SK-N-SH (cell line): ENCODE measurements around the gene ATP2A3. TPM values are rescaled to one million over a fixed set of nuclear protein-coding genes. Genes with fewer than 3 reads are reported as not detected.

Experiments
- CTCF ChIA-PET: fragments of 300-600, 350-600 bp; formaldehyde crosslinking; extraction: SDS; loops from one replicate; lab custom pipeline; 2021; lab: Yijun Ruan, JAX
- POLR2A ChIA-PET: fragments of 350-600 bp; sonication (Branson Sonifier 250); formaldehyde crosslinking; extraction: SDS; loops from one replicate; lab custom pipeline; 2020; ENCODE audit warnings: antibody characterized with exemption, inconsistent platforms; lab: Yijun Ruan, JAX
- DNase-seq: peaks from one replicate; pipeline ENCODE4 v3.0.0; 2012
- H2AFZ ChIP-seq: fragments of 200-600 bp; sonication (generic); 2 replicates; pipeline ENCODE4 v1.8.1; 2016; ENCODE audit warnings: antibody characterized with exemption, mild to moderate bottlenecking, low read depth
- H3F3A ChIP-seq: fragments of 200-600 bp; sonication (generic); replicated peaks from 2 replicates; pipeline ENCODE3; 2016; ENCODE audit warnings: antibody characterized with exemption, mild to moderate bottlenecking; ENCODE audit not compliant: insufficient read depth
- H3K27ac ChIP-seq, 2 experiments: fragments of 200-500 bp in 1 of 2; fragments of 200-600 bp in 1 of 2; sonication (Bioruptor generic) in 1 of 2; sonication (generic), shearing (Covaris generic) in 1 of 2; 2 replicates each; pipeline versions ENCODE4 v1.5.1 to v1.6.1; 2014 to 2016; ENCODE audit warnings: low read depth in 2 of 2, inconsistent platforms in 1 of 2, low read length in 1 of 2, mild to moderate bottlenecking in 1 of 2, mixed read lengths in 1 of 2
- H3K27me3 ChIP-seq: fragments of 200-600 bp; sonication (generic), shearing (Covaris generic); 2 replicates; pipeline ENCODE4 v1.6.1; 2016; ENCODE audit warnings: mixed run types; ENCODE audit not compliant: insufficient read depth
- H3K36me3 ChIP-seq, 2 experiments: fragments of 200-500 bp in 1 of 2; fragments of 200-600 bp in 1 of 2; sonication (Bioruptor generic) in 1 of 2; sonication (generic) in 1 of 2; replicated peaks in 1 of 2; 2 replicates each; pipeline versions ENCODE3 to v1.5.1; 2014 to 2016; ENCODE audit warnings: low read length in 1 of 2, mild to moderate bottlenecking in 1 of 2; ENCODE audit not compliant: insufficient read depth in 2 of 2, control insufficient read depth in 1 of 2
- H3K4me1 ChIP-seq, 2 experiments: fragments of 200-500 bp in 1 of 2; fragments of 200-600 bp in 1 of 2; sonication (Bioruptor generic) in 1 of 2; sonication (generic), shearing (Covaris generic) in 1 of 2; 2 replicates each; pipeline versions ENCODE4 v1.5.1 to v1.6.1; 2014 to 2016; ENCODE audit warnings: low read depth in 1 of 2, low read length in 1 of 2, mixed run types in 1 of 2; ENCODE audit not compliant: insufficient read depth in 2 of 2, control insufficient read depth in 1 of 2
- H3K4me2 ChIP-seq: fragments of 200-600 bp; sonication (generic), shearing (Covaris generic); 2 replicates; pipeline ENCODE4 v1.6.1; 2017; ENCODE audit warnings: mixed run types
- H3K4me3 ChIP-seq, 2 experiments: fragments of 200-500 bp in 1 of 2; fragments of 200-600 bp in 1 of 2; sonication (Bioruptor generic) in 1 of 2; sonication (generic), shearing (Covaris generic) in 1 of 2; 2 replicates each; pipeline versions ENCODE4 v1.5.1 to v1.8.1; 2014 to 2016; ENCODE audit warnings: low read depth in 2 of 2, inconsistent platforms in 1 of 2, low read length in 1 of 2, mild to moderate bottlenecking in 1 of 2, mixed read lengths in 1 of 2, moderate library complexity in 1 of 2
- H3K79me2 ChIP-seq: fragments of 200-600 bp; sonication (generic); 2 replicates; pipeline ENCODE4 v1.8.1; 2017; ENCODE audit warnings: mild to moderate bottlenecking; ENCODE audit not compliant: insufficient read depth
- H3K9ac ChIP-seq: fragments of 200-600 bp; sonication (generic); 2 replicates; pipeline ENCODE4 v1.6.1; 2017; ENCODE audit warnings: mixed run types
- H3K9me2 ChIP-seq: fragments of 200-600 bp; sonication (generic); 2 replicates; pipeline ENCODE4 v1.6.1; 2017; ENCODE audit warnings: mixed run types
- H3K9me3 ChIP-seq: fragments of 200-600 bp; sonication (generic); 2 replicates; pipeline ENCODE4 v1.6.1; 2017; ENCODE audit warnings: mixed run types, mild to moderate bottlenecking, moderate library complexity
- H4K20me1 ChIP-seq: fragments of 200-600 bp; sonication (generic); 2 replicates; pipeline ENCODE4 v1.6.1; 2017; ENCODE audit warnings: mild to moderate bottlenecking, mixed run types; ENCODE audit not compliant: insufficient read depth
- CHD2 ChIP-seq: fragments of 150-350 bp; IDR thresholded peaks from 2 replicates; pipeline ENCODE4 v1.6.1; 2018; ENCODE audit warnings: low read length; ENCODE audit not compliant: partially characterized antibody
- ELF1 ChIP-seq: IDR thresholded peaks from 2 replicates; pipeline ENCODE4 v1.4.0; 2012
- GABPA ChIP-seq: IDR thresholded peaks from 2 replicates; pipeline ENCODE4 v1.4.0; 2012; ENCODE audit warnings: low read depth, mild to moderate bottlenecking
- GATA2 ChIP-seq: sonication (generic); formaldehyde crosslinking; IDR thresholded peaks from 2 replicates; pipeline ENCODE4 v1.5.0; 2020; ENCODE audit warnings: mild to moderate bottlenecking, missing genetic modification reagents
- MAX ChIP-seq: IDR thresholded peaks from 2 replicates; pipeline ENCODE4 v1.4.0; 2012; ENCODE audit warnings: low read depth
- MEF2A ChIP-seq: IDR thresholded peaks from 2 replicates; pipeline ENCODE4 v1.4.0; 2012; ENCODE audit warnings: low read depth, borderline replicate concordance
- MXI1 ChIP-seq: IDR thresholded peaks from 2 replicates; pipeline ENCODE4 v1.6.1; 2012; ENCODE audit warnings: mild to moderate bottlenecking, low read depth, low read length, improper control_type of control experiment
- NFIC ChIP-seq: IDR thresholded peaks from 2 replicates; pipeline ENCODE4 v1.4.0; 2012; ENCODE audit warnings: borderline replicate concordance
- NRF1 ChIP-seq: IDR thresholded peaks from 2 replicates; pipeline ENCODE4 v1.6.1; 2012; ENCODE audit warnings: low read depth, mild to moderate bottlenecking, low read length
- PBX3 ChIP-seq: IDR thresholded peaks from 2 replicates; pipeline ENCODE4; 2012
- RAD21 ChIP-seq: IDR thresholded peaks from 2 replicates; pipeline ENCODE4 v1.6.1; 2012; ENCODE audit warnings: mild to moderate bottlenecking, low read length
- RCOR1 ChIP-seq: fragments of 150-350 bp; IDR thresholded peaks from 2 replicates; pipeline ENCODE4 v1.6.1; 2017; ENCODE audit warnings: antibody characterized with exemption, low read length
- RXRA ChIP-seq: IDR thresholded peaks from 2 replicates; pipeline ENCODE4 v1.4.0; 2012; ENCODE audit warnings: low read depth, mild to moderate bottlenecking, borderline replicate concordance
- SIN3A ChIP-seq: IDR thresholded peaks from 2 replicates; pipeline ENCODE4 v1.6.1; 2012; ENCODE audit warnings: low read depth, mild to moderate bottlenecking, low read length, moderate library complexity, borderline replicate concordance
- SMC3 ChIP-seq: IDR thresholded peaks from 2 replicates; pipeline ENCODE4 v1.6.1; 2012; ENCODE audit warnings: low read depth, low read length, improper control_type of control experiment
- TCF12 ChIP-seq: IDR thresholded peaks from 2 replicates; pipeline ENCODE4 v1.4.0; 2012
- TEAD4 ChIP-seq: IDR thresholded peaks from 2 replicates; pipeline ENCODE4 v1.4.0; 2012; ENCODE audit warnings: mild to moderate bottlenecking, borderline replicate concordance; ENCODE audit not compliant: insufficient read depth
- USF2 ChIP-seq: fragments of 150-350 bp; IDR thresholded peaks from 2 replicates; pipeline ENCODE4 v1.6.1; 2017; ENCODE audit warnings: antibody characterized with exemption, low read length, low read depth, borderline replicate concordance
- ZBTB33 ChIP-seq: IDR thresholded peaks from 2 replicates; pipeline ENCODE4 v1.4.0; 2012; ENCODE audit warnings: low read depth, borderline replicate concordance
- WGBS: methylation state at CpG from one replicate; pipeline ENCODE4 v1.1.6; 2017; ENCODE audit warnings: low lambda C conversion rate; 5-methylcytosine and 5-hydroxymethylcytosine counted together
- polyA plus RNA-seq, 3 experiments: library from polyadenylated mRNA; depleted of rRNA; stranded (reverse); fragments of >200 nt; gene quantifications; 2 replicates each; pipeline ENCODE4 v1.2.3, GENCODE V29; 2012
- TF ChIP-seq, protein P1 (sequence below): IDR thresholded peaks from 2 replicates; pipeline ENCODE4 v1.4.0; 2012; ENCODE audit warnings: low read depth, borderline replicate concordance

The ATP2A3 gene
- polyA plus RNA-seq, 1 of the 3 experiments (the other 2 are of a cell fraction), result 2.1 TPM

DNA sequence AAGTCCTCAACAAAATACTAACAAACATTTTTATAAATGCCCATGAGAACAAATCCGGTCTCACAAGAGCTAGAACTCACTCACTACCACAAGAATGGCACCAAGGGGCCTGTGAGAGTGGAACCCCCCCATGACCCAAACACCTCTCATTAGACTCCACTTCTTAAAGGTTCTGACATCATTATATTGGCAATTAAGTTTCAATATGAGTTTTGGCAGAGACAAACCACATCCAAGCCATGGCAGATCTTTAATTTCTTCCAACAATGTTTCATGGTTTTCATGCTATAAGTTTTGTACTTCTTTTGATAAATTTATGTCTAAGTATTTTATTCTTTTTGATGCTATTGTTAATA lies 30.0 kb upstream of the ATP2A3 start:
- no peak overlapping the region for H3K9ac ChIP-seq
- no peaks in the 10 kb centered on the region for H3K36me3 ChIP-seq
- no peak overlapping the region for H3K4me3 ChIP-seq
- no peaks in the 10 kb centered on the region; the same call in 1 of the 2 replicates for H3K27me3 ChIP-seq
- TF ChIP-seq TEAD4 (no peak), RCOR1 (no peak), CHD2 (no peak), ZBTB33 (no peak), USF2 (no peak), SIN3A (no peak), PBX3 (no peak), ELF1 (no peak), GATA2 (CRISPR knock-in tag) (no peak), MEF2A (no peak), MAX (no peak), TCF12 (no peak), NFIC (no peak), NRF1 (no peak), GABPA (no peak), RAD21 (no peak), RXRA (no peak), MXI1 (no peak), SMC3 (no peak)
- TF ChIP-seq, protein P1, sequence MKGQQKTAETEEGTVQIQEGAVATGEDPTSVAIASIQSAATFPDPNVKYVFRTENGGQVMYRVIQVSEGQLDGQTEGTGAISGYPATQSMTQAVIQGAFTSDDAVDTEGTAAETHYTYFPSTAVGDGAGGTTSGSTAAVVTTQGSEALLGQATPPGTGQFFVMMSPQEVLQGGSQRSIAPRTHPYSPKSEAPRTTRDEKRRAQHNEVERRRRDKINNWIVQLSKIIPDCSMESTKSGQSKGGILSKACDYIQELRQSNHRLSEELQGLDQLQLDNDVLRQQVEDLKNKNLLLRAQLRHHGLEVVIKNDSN, result no peak
- peaks cover 3% of the 10 kb centered on the region; the same call in 1 of the 2 replicates for H3K9me2 ChIP-seq
- no peaks in the 10 kb centered on the region for H3K4me1 ChIP-seq
- H3K27ac ChIP-seq, result no peak overlapping the region
- 11% methylated on average over 1 of the region's 1 CpG for WGBS
- DNase-seq, result no peak
- no peaks in the 10 kb centered on the region for H4K20me1 ChIP-seq
- H2AFZ ChIP-seq, result no peak overlapping the region
- POLR2A ChIA-PET, result no interaction called here
- 0 out of 2 replicates have a peak, but pooled peaks cover 3% of the 10 kb centered on the region for H3K9me3 ChIP-seq
- CTCF ChIA-PET, result interaction anchor here (0.9 kb wide), 1 partner anchor 80 kb away, joined by 3 read pairs; no protein-coding TSS in a partner anchor
- H3K79me2 ChIP-seq, result no peaks in the 10 kb centered on the region
- H3F3A ChIP-seq, result no peaks in the 10 kb centered on the region
- H3K4me2 ChIP-seq, result no peak overlapping the region
